DOHH2 (cell line): ENCODE data around the gene FOXA3.

ENCODE experiments used
- H3F3A ChIP-seq: fragments of 200-600 bp; sonication (generic), shearing (Covaris generic); 2 replicates; pipeline ENCODE4 v1.6.0; 2016; ENCODE audit warnings: antibody characterized with exemption, mild to moderate bottlenecking; ENCODE audit not compliant: control insufficient read depth, insufficient read depth
- H3K27ac ChIP-seq: fragments of 200-600 bp; sonication (generic); 2 replicates; pipeline ENCODE4 v1.5.1; 2014; ENCODE audit warnings: low read depth, mild to moderate bottlenecking, low read length, moderate library complexity
- H3K27me3 ChIP-seq: fragments of 200-600 bp; sonication (generic); 2 replicates; pipeline ENCODE4 v1.6.1; 2014; ENCODE audit warnings: mild to moderate bottlenecking, low read length, mixed read lengths; ENCODE audit not compliant: control insufficient read depth
- H3K36me3 ChIP-seq: fragments of 200-600 bp; sonication (generic); 2 replicates; pipeline ENCODE4 v1.6.1; 2014; ENCODE audit warnings: mild to moderate bottlenecking, low read length, moderate library complexity, mixed read lengths; ENCODE audit not compliant: control insufficient read depth
- H3K4me1 ChIP-seq: fragments of 200-600 bp; sonication (generic); 2 replicates; pipeline ENCODE4 v1.6.1; 2014; ENCODE audit warnings: mild to moderate bottlenecking, low read length, mixed read lengths; ENCODE audit not compliant: control insufficient read depth
- H3K4me2 ChIP-seq: fragments of 200-600 bp; sonication (generic); 2 replicates; pipeline ENCODE4 v1.6.0; 2014; ENCODE audit warnings: mild to moderate bottlenecking, low read length, moderate library complexity
- H3K4me3 ChIP-seq: fragments of 200-600 bp; sonication (generic); 2 replicates; pipeline ENCODE4 v1.5.1; 2014; ENCODE audit warnings: mild to moderate bottlenecking, low read length, mixed read lengths
- H3K79me2 ChIP-seq: fragments of 200-600 bp; sonication (generic); 2 replicates; pipeline ENCODE4 v1.6.1; 2014; ENCODE audit warnings: mild to moderate bottlenecking, low read length, mixed read lengths; ENCODE audit not compliant: control insufficient read depth
- H3K9me2 ChIP-seq: fragments of 200-600 bp; sonication (generic); replicated peaks from 2 replicates; pipeline ENCODE4 v1.6.1; 2014; ENCODE audit warnings: mild to moderate bottlenecking, low read length, mixed read lengths; ENCODE audit not compliant: control insufficient read depth
- H3K9me3 ChIP-seq: fragments of 200-600 bp; sonication (generic); 2 replicates; pipeline ENCODE4 v1.6.1; 2014; ENCODE audit warnings: antibody characterized with exemption, low read length, mixed read lengths; ENCODE audit not compliant: control insufficient read depth, insufficient read depth
- H4K20me1 ChIP-seq: fragments of 200-600 bp; sonication (generic); 2 replicates; pipeline ENCODE4 v1.6.0; 2014; ENCODE audit warnings: low read depth, mild to moderate bottlenecking, antibody characterized with exemption, low read length, moderate library complexity; ENCODE audit not compliant: control insufficient read depth, insufficient read depth
- EZH2phosphoT487 ChIP-seq: fragments of 200-600 bp; sonication (generic); IDR thresholded peaks from 2 replicates; pipeline ENCODE4 v1.6.1; 2017; ENCODE audit warnings: borderline replicate concordance, mild to moderate bottlenecking, antibody characterized with exemption, low read length, moderate library complexity, mixed read lengths
- TF ChIP-seq, protein P1 (sequence below): fragments of 200-600 bp; sonication (generic); IDR thresholded peaks from one replicate; pipeline ENCODE4 v1.5.1; 2014; ENCODE audit warnings: antibody characterized with exemption, mild to moderate bottlenecking, low read depth, low read length; ENCODE audit not compliant: poor library complexity, severe bottlenecking

The FOXA3 gene

DNA sequence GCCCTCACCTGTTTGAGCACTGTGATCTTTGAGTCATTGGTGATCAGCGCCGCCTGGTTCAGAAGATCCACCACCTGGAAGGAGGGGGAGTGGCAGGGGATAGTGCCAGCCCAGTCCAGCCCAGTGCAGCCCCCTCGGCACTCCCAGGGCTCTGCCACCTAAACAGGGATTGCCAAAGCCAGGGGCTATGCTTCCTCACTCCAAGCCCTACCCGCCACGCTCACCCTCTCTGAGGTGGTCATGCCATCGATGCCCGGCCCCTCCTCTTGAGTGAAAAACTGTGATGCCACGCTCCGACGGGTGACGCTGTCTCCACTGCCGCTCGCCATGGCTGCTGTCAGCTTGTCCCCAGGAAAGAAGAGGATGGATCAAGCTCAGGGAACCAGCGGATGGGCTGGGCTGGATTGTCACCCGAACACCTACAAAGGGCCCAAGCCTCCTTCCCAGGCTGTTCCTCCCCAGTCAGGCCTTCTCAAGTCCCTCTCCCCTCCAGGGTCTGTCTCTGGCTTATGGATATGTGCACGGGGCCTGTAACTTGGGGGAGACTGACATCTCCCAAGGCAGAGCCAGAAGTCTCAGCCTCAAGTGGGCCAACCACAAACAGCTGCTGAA lies 9.9 kb upstream of the FOXA3 start:
- Histone ChIP-seq H3K4me1 (no peaks in the 10 kb centered on the region), H3K9me2 (no peaks in the 10 kb centered on the region), H3K36me3 (peaks cover 73% of the 10 kb centered on the region), H3K4me3 (no peak overlapping the region), H3K27ac (no peak overlapping the region), H3K4me2 (no peak overlapping the region), H4K20me1 (no peaks in the 10 kb centered on the region), H3K27me3 (no peaks in the 10 kb centered on the region), H3K9me3 (no peaks in the 10 kb centered on the region), H3F3A (no peaks in the 10 kb centered on the region), H3K79me2 (peaks cover 39% of the 10 kb centered on the region)
- TF ChIP-seq EZH2phosphoT487: no peak

DNA sequence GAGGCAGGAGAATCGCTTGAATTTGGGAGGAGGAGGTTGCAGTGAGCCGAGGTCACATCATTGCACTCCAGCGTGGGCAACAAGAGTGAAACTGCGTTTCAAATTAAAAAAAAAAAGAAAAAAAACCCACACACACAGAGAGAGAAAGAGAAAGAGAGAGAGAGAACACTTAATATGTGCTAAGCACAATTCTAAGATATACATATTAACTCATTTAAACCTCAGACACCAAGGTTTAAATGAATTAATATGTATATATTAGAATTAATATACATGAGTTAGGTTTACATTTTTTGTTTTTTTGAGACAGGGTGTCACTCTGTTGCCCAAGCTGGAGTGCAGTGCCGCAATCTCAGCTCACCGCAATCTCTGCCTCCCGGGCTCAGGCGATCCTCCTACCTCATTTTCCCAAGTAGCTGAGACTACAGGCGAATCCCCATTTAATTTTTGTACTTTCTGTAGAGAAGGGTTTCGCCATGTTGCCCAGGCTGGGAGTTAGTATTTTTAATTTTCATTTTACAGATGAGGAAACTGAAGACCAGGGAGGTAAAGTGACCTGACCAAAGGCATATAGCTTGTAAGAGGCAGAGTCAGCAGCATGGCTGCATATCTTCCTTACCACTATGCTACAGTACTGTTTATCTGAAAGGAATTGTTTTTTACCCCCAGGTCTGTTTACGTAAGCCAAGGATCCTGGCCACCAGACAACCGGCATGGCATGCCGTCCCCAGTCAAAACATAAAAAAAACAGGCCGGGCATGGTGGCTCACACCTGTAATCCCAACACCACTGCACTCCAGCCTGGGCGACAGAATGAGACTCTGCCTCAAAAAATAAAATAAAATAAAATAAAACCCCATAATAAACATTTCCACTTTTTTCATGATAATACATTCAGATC lies 3.5 kb upstream of the FOXA3 start:
- Histone ChIP-seq H3K9me2 (no peaks in the 10 kb centered on the region), H3K9me3 (no peaks in the 10 kb centered on the region), H3K79me2 (peaks cover 67% of the 10 kb centered on the region), H4K20me1 (no peaks in the 10 kb centered on the region), H3K4me2 (peak overlapping the region; percentile 87), H3K27me3 (peaks cover 24% of the 10 kb centered on the region), H3K36me3 (peaks cover 45% of the 10 kb centered on the region), H3F3A (no peaks in the 10 kb centered on the region; the same call in 1 of the 2 replicates), H3K4me1 (peaks cover 25% of the 10 kb centered on the region), H3K4me3 (peak overlapping the region; percentile 90), H3K27ac (0 out of 2 replicates have a peak overlapping the region, but pooled peaks have one; percentile 22)
- no peak for TF ChIP-seq EZH2phosphoT487
- TF ChIP-seq, protein P1, sequence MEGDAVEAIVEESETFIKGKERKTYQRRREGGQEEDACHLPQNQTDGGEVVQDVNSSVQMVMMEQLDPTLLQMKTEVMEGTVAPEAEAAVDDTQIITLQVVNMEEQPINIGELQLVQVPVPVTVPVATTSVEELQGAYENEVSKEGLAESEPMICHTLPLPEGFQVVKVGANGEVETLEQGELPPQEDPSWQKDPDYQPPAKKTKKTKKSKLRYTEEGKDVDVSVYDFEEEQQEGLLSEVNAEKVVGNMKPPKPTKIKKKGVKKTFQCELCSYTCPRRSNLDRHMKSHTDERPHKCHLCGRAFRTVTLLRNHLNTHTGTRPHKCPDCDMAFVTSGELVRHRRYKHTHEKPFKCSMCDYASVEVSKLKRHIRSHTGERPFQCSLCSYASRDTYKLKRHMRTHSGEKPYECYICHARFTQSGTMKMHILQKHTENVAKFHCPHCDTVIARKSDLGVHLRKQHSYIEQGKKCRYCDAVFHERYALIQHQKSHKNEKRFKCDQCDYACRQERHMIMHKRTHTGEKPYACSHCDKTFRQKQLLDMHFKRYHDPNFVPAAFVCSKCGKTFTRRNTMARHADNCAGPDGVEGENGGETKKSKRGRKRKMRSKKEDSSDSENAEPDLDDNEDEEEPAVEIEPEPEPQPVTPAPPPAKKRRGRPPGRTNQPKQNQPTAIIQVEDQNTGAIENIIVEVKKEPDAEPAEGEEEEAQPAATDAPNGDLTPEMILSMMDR: no peak

DNA sequence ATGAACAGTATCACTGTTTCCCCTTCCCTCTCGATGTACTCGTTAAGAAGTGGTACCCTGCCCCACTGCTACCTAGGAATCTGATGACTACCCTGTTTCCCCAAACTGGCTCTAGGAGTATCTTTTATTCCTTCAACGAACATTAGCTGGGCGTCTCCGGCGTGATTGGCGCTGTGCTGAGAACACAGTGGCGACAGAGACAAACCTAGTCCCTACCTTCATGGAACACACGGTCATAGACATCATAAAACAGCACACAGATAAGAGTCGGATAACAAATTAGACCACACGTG lies 1.9 kb upstream of the FOXA3 start:
- peaks cover 52% of the 10 kb centered on the region for H3K79me2 ChIP-seq
- H3K4me1 ChIP-seq: peaks cover 25% of the 10 kb centered on the region
- no peaks in the 10 kb centered on the region for H3K9me2 ChIP-seq
- no peaks in the 10 kb centered on the region for H4K20me1 ChIP-seq
- H3K27me3 ChIP-seq: peaks cover 31% of the 10 kb centered on the region
- peaks cover 34% of the 10 kb centered on the region for H3K36me3 ChIP-seq
- peak overlapping the region; percentile 87 for H3K4me2 ChIP-seq
- peak overlapping the region; percentile 73 for H3K27ac ChIP-seq
- no peak for TF ChIP-seq EZH2phosphoT487
- TF ChIP-seq, protein P1: no peak
- no peaks in the 10 kb centered on the region for H3K9me3 ChIP-seq
- no peaks in the 10 kb centered on the region; the same call in 1 of the 2 replicates for H3F3A ChIP-seq
- peak overlapping the region; percentile 90 for H3K4me3 ChIP-seq
